Raji (cell line): ENCODE measurements around the gene SLC16A9.

Experiments used
- POLR2A ChIP-seq: IDR thresholded peaks from 2 replicates; pipeline ENCODE4 v1.6.1; 2011; ENCODE audit warnings: low read depth, low read length, control low read depth; ENCODE audit not compliant: insufficient read depth

The SLC16A9 gene

DNA sequence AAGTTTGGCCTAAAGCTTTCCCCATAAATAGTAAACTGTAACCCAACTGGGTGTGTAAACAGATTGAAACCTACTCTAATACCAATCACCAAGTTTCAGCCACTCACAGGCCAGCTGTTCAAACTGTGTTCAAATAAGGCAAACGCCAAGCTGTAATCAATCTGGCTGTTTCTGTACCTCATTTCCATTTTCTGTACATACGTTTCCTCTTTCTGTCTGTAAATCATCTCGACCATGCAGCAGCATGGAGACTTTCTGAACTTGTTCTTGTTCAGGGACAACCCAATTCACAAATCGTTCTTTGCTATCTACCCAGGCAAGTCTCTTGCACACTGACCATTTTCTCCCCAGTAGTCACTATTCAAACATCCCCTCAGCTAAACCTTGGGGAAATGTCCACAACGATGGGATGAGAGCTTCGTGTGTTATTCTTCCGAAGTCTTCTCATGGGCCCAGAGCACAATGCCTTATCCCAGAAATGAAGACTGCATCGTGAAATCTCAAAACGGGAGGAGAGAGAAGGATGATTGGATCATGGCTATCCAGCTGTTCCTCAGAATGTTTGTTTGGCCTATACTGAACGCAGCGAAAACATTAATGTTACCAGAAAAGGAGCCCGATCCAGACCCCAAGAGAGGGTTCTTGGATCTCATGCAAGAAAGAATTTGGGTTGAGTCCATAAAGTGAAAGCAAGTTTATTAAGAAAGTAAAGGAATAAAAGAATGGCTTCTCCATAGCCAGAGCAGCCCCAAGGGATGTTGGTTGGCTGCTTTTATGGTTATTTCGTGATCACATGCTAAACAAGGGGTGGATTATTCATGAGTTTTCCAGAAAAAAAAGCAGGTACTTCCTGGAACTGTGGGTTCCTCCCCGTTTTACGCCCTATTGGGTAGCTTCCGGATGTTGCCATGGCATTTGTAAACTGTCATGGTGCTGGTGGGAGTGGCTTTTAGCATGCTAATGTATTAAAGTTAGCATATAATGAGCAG, 86.2 kb downstream of the SLC16A9 start:
- no peak for TF ChIP-seq POLR2A

DNA sequence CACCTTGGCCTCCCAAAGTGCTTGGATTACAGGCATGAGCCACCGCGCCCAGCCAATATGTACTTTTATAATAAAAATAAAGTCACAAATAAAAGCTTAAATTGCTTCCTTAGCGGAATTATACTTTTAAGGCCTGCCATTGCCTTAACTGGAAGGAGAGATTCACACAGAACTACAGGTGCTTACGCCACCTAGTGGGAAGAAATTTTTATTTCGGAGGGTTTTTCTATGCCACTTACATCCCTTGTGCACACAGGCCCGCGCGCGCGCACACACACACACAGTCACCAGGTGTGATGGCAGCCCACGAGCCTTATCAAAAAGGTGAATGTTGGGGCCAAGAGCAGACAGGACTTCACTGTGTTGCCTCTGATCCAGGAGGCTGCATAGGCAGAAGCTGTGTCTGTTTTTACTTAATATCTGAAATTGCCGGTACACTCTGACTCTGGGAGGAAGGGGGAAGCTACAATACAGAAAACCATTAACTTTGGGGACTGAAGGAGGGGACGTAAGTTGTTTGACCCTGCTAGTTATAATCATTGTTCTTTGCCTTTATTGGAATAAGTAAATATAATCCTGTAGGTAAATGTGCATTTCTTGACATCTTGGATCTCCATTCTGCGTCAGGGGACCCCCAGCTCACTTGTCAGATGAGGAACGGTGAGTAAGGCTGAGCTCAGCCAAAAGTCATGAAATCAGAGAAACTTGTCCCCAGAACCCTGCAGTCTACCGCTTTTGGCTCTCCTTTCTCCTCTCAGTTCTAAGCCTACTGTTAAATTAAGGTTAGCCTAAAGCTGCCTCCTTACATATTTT, 87.1 kb downstream of the SLC16A9 start:
- no peak for TF ChIP-seq POLR2A

DNA sequence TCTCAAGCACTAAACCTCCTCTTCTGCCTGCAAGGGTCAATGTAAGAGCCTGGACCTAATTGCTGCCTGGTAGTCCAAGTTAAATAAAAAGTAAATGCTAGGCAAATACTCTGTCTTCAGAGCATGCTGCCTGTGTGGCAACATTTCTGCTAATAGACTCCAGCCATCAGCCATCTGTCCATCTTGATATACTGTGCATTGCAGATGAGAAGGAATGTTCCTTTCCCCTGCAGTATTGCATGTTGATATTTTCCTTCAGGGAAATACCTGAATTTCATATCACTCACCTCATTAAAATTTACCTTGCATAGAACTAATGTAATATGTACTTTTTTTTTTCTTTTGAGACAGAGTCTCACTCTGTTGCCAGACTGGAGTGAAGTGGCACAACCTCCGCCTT, 87.9 kb downstream of the SLC16A9 start:
- TF ChIP-seq POLR2A: no peak

DNA sequence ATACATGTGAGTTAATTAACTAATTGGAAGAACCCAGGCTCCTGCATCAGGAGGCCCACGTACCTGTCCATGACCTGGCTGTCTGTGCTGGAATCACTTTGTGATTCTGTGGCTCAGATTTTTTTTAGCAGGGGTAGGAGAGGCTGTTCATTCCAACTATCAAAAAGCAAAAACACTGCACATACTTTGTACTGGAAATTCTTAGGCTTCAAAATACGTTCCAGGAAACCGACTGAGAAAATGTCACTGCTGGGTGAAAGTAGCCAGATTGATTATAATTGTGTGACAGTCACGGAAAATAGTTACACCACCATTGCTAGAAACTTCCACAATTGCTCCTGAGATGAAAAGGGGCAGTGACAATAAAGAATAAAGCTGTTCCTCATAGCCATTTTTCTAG, 91.0 kb downstream of the SLC16A9 start:
- TF ChIP-seq POLR2A: no peak

DNA sequence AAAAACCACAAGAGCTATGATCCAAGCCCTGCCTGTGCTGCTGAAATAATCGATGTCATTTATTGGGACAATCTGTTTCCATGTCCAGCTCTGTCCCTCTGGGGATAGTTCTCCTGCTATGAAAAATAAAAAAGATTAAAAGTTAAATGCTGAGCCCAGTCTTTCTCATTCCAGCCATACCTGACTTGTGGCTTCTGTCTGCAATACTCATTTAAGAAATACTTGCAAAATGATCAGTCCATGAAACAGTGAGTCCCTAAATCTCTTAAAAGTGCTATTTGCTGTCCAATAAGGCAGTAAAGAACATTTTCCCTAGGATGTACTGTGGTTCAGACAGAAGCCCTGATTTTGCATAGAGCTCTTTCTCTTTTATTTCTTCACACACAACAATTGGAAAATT, 91.7 kb downstream of the SLC16A9 start:
- no peak for TF ChIP-seq POLR2A

DNA sequence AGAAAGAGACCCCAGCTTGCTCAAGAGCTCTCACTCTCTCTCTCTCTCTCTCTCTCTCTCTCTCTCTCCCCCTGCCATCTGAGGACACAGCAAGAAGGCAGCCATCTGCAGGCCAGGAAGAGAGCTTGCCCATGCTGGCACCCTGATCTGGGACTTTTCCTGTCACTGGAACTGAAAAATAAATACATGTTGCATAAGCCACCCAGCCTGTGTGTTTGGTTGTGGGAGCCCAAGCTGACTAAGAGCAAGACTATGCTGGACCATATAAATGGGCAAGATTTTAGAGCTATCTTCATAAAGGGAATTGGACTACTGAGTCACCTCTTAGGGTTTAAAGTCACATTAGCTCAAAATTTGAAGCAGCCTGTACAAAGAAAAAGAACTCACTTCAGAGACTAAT, 98.6 kb downstream of the SLC16A9 start:
- no peak for TF ChIP-seq POLR2A

DNA sequence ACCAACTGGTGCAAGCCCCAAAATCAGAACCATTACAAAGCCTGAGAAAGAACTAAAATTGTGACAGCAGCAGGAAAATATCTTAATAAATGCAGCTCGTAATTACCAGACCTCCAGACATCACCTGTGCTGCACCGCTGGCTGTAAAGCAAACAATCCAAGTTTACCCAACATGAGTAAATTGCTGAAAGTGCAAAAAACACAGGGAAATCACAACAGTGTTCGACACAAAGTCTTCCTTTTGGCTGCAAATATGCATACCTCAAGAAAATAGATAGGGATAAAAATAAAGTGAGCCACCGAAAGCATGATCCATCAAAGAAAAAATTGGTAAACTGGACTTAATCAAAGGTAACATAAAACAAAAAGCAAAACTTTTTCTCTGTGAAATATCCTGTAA, 101.7 kb downstream of the SLC16A9 start:
- no peak for TF ChIP-seq POLR2A

DNA sequence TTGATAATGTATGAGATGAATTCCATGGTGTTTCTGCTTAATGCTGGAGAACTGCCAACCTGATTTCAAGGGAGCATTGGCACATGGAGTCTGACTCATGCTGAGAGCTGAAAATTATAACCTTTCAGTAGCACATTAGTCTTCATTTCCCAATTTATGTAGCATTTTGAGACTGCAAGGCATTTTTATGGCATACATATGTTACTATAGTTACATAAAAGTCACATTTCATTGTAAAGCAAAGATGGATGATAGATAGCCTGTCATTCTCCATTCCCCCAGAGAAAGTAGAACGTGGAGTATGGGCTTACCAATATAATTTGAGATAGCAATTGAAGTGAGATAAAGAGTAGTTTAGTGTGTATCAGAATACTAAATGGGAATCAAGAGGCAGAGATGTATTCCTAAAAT, 103.1 kb downstream of the SLC16A9 start:
- no peak for TF ChIP-seq POLR2A

DNA sequence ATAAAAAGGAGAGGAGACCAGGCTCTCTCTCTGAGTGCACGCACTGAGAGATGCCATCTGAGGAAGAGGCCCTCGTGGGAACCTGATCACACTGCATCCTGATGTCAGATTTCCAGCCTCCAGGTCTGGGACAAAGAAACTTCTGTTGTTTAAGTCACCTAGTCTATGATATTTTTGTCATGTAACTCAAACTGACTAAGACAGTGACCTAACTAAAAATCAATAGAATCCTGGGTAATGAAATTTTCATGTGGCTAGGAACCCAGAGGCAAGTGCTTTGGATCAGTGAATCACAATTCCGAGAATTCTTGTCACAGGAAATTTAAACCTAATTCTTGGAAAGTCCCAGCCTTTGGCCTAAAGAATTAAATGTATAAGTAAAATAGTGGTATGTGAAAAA, 107.7 kb downstream of the SLC16A9 start:
- no peak for TF ChIP-seq POLR2A
